Stomach smooth muscle (tissue), 2 donors: ENCODE results near the gene ERC2.

ENCODE experiments used
- H3K27ac ChIP-seq: one replicate; pipeline ENCODE4 v1.7.0; 2013; ENCODE audit warnings: mild to moderate bottlenecking, low read length, inconsistent platforms
- H3K27me3 ChIP-seq, 2 donors: one replicate each; pipeline ENCODE4 v1.7.0; 2013; ENCODE audit warnings: low read length in 2 of 2; ENCODE audit not compliant: insufficient read depth in 2 of 2, control insufficient read depth in 1 of 2
- H3K36me3 ChIP-seq, 2 donors: one replicate each; pipeline ENCODE4 v1.7.0; 2013; ENCODE audit warnings: low read length in 2 of 2; ENCODE audit not compliant: control insufficient read depth in 2 of 2, insufficient read depth in 2 of 2
- H3K4me1 ChIP-seq: one replicate; pipeline ENCODE4 v1.7.0; 2013; ENCODE audit warnings: low read length; ENCODE audit not compliant: control insufficient read depth, insufficient read depth
- H3K4me3 ChIP-seq, 2 donors: one replicate each; pipeline ENCODE4 v1.7.0; 2013; ENCODE audit warnings: low read length in 2 of 2
- H3K9ac ChIP-seq, 2 donors: one replicate each; pipeline ENCODE4 v1.7.0; 2013; ENCODE audit warnings: low read length in 2 of 2, mild to moderate bottlenecking in 1 of 2
- H3K9me3 ChIP-seq, 2 donors: one replicate each; pipeline ENCODE4 v1.7.0; 2013; ENCODE audit warnings: low read length in 2 of 2; ENCODE audit not compliant: control insufficient read depth in 2 of 2
- donor health status: healthy.
- donor health status: Pancreatic carcinoma.

Gene ERC2

DNA sequence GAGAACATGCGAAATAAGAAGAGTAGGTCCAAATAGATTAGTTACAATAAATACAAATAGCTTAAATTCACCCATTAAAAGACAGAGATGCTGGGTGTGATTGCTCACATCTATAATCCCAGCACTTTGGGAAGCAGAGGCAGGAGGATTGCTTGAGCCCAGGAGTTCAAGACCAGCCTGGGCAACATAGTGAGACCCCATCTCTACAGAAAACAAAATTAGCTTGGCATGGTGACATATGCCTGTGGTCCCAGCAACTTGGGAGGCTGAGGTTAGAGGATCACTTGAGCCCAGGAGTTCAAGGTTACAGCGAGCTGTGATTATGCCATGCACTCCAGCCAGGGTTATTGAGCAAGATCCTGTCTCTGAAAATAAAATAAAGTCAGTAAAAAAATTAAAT is 872.1 kb downstream of the ERC2 start:
- no peak overlapping the region for H3K4me3 ChIP-seq
- no peaks in the 10 kb centered on the region for H3K9me3 ChIP-seq
- peaks cover 3% of the 10 kb centered on the region for H3K4me1 ChIP-seq
- H3K27ac ChIP-seq = no peak overlapping the region
- H3K27me3 ChIP-seq = peaks cover 0 to 2% of the 10 kb centered on the region in 2 donors
- no peaks in the 10 kb centered on the region for H3K36me3 ChIP-seq
- H3K9ac ChIP-seq = no peak overlapping the region

- Histone ChIP-seq H3K9me3 (no peaks in the 10 kb centered on the region), H3K36me3 (no peaks in the 10 kb centered on the region), H3K9ac (no peak overlapping the region), H3K27me3 (peaks cover 0 to 2% of the 10 kb centered on the region in 2 donors), H3K4me1 (peaks cover 3% of the 10 kb centered on the region), H3K4me3 (no peak overlapping the region), H3K27ac (no peak overlapping the region)
Observed at GRCh38 chr3:55595420-55595819, 872.8 kb downstream of the ERC2 start.

GRCh38 chr3:55592572-55592971 is 875.7 kb downstream of the ERC2 start:
- no peaks in the 10 kb centered on the region for H3K9me3 ChIP-seq
- H3K4me1 ChIP-seq = peaks cover 3% of the 10 kb centered on the region
- no peak overlapping the region for H3K9ac ChIP-seq
- no peaks in the 10 kb centered on the region for H3K36me3 ChIP-seq
- no peak overlapping the region for H3K27ac ChIP-seq
- no peak overlapping the region for H3K4me3 ChIP-seq
- H3K27me3 ChIP-seq = no peaks in the 10 kb centered on the region

DNA sequence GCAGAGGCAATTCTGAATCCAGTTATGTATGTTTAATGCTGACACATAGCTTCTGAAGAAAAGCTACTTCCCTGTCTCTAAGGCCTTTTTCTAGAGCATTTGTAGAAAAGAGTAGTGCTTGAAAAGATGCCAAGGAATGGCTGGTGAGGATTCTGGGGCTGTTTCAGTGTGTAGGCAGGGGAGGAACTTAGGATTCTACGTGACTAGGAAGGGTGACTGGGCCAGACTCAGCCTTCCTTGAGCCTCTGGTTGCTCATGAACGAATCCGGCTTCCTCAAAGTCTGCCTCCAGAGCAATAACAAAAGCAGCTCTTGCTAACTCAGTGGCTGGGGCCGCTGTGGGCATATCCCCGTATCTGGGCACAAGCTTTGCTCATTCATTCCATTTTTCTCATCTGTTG is 876.4 kb downstream of the ERC2 start:
- H3K27ac ChIP-seq = no peak overlapping the region
- H3K4me3 ChIP-seq = no peak overlapping the region
- H3K36me3 ChIP-seq = no peaks in the 10 kb centered on the region
- H3K9ac ChIP-seq = no peak overlapping the region
- H3K27me3 ChIP-seq = no peaks in the 10 kb centered on the region
- H3K9me3 ChIP-seq = no peaks in the 10 kb centered on the region
- H3K4me1 ChIP-seq = peaks cover 3% of the 10 kb centered on the region

DNA sequence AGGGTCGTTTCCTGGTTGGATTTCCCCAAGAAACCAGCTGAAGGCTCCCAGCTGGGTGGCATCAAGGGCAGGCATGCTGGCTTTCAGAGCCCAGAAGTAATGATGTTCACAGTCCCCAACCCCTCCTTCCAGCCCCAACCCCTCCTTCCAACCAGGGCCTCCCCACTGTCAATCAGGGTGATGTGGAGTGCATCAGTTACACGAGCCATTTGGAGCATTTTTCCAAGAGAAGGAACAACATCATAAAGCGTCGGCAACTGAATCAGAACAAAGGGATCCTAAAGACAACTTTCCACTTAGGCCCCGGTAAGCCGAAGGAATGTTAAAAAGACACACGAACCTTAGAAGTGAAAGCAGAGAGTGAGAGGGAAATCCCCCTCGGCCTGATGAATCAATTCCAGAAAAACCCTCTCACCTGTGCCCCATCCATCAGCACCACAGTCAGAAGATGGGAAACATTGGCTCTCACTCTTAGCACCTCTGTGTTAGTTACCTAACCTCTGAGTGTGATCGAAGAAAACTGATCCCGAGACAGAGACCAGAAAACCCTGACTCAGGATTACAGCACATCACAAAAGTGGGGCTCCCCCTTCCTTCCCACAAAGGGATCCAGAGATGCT is 880.0 kb downstream of the ERC2 start:
- Histone ChIP-seq H3K4me1 (no peaks in the 10 kb centered on the region), H3K4me3 (no peak overlapping the region), H3K27ac (no peak overlapping the region), H3K27me3 (peaks cover 0 to 4% of the 10 kb centered on the region in 2 donors), H3K9ac (no peak overlapping the region), H3K9me3 (no peaks in the 10 kb centered on the region), H3K36me3 (no peaks in the 10 kb centered on the region)

- Histone ChIP-seq H3K36me3 (no peaks in the 10 kb centered on the region), H3K27ac (no peak overlapping the region), H3K4me3 (no peak overlapping the region), H3K4me1 (no peaks in the 10 kb centered on the region), H3K27me3 (peaks cover 0 to 4% of the 10 kb centered on the region in 2 donors), H3K9ac (no peak overlapping the region), H3K9me3 (no peaks in the 10 kb centered on the region)
Observed at GRCh38 chr3:55585856-55586255, 882.4 kb downstream of the ERC2 start.

DNA sequence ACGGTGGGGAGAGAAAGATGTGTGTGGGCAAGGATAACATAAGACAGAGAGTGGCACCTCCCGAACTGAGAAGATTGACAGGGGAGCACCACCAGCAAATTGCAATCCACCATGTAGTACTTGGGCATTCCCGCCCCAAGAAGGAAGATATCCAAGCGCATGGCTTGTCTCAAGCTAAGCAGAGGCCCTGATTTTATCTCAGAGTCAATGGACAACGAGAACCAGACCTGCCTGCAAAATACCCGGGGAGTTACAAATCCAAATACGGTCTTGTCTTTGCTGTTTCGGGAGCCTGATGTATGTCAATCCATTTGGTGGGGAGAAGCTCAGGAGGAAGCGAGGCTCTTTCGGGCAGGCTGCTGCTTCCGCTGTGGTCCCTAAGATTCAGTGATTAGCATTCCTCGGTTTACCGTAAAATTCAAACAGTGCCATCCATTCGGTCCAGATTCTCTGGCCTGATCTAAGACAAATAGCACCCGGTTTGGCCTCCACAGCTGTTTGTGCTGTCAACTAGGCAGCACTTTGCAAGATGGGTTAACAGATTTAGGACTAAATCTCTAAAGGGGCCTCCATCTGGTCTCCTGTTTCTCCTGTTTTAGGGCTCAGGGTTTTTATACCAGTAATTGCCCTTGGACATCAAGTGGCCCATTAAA is 883.4 kb downstream of the ERC2 start:
- Histone ChIP-seq H3K4me1 (no peaks in the 10 kb centered on the region), H3K9me3 (no peaks in the 10 kb centered on the region), H3K36me3 (no peaks in the 10 kb centered on the region), H3K27ac (no peak overlapping the region), H3K4me3 (no peak overlapping the region), H3K27me3 (peaks cover 0 to 4% of the 10 kb centered on the region in 2 donors), H3K9ac (no peak overlapping the region)

DNA sequence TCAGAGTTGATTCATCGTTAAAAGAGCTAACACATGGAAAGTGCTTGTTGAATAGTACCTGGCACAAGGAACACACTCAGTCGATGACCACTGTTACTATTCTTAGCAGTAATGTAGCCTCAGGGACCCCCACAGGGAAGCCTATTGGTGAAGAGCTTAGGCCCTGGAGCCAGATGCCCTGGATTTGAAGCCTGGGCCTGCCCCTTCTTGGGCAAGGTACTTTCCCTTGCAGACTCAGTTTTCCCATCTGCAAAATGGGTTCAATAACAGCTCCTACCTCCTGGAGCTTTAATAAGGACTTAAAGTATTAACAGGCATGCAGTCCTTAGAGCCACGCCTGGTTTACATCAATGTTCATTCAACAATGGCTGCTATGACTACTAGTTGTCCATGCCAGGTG is 884.2 kb downstream of the ERC2 start:
- Histone ChIP-seq H3K27ac (no peak overlapping the region), H3K27me3 (peaks cover 0 to 4% of the 10 kb centered on the region in 2 donors), H3K9me3 (no peaks in the 10 kb centered on the region), H3K4me3 (no peak overlapping the region), H3K9ac (no peak overlapping the region), H3K4me1 (no peaks in the 10 kb centered on the region), H3K36me3 (no peaks in the 10 kb centered on the region)

- Histone ChIP-seq H3K36me3 (no peaks in the 10 kb centered on the region), H3K9me3 (no peaks in the 10 kb centered on the region), H3K27ac (no peak overlapping the region), H3K4me1 (no peaks in the 10 kb centered on the region), H3K4me3 (no peak overlapping the region), H3K27me3 (peaks cover 0 to 4% of the 10 kb centered on the region in 2 donors), H3K9ac (no peak overlapping the region)
Observed at GRCh38 chr3:55583475-55583874, 884.8 kb downstream of the ERC2 start.

GRCh38 chr3:55579496-55579895 is 888.8 kb downstream of the ERC2 start:
- Histone ChIP-seq H3K36me3 (no peaks in the 10 kb centered on the region), H3K27me3 (peaks cover 0 to 4% of the 10 kb centered on the region in 2 donors), H3K4me1 (no peaks in the 10 kb centered on the region), H3K9ac (no peak overlapping the region), H3K27ac (no peak overlapping the region), H3K4me3 (no peak overlapping the region), H3K9me3 (no peaks in the 10 kb centered on the region)

DNA sequence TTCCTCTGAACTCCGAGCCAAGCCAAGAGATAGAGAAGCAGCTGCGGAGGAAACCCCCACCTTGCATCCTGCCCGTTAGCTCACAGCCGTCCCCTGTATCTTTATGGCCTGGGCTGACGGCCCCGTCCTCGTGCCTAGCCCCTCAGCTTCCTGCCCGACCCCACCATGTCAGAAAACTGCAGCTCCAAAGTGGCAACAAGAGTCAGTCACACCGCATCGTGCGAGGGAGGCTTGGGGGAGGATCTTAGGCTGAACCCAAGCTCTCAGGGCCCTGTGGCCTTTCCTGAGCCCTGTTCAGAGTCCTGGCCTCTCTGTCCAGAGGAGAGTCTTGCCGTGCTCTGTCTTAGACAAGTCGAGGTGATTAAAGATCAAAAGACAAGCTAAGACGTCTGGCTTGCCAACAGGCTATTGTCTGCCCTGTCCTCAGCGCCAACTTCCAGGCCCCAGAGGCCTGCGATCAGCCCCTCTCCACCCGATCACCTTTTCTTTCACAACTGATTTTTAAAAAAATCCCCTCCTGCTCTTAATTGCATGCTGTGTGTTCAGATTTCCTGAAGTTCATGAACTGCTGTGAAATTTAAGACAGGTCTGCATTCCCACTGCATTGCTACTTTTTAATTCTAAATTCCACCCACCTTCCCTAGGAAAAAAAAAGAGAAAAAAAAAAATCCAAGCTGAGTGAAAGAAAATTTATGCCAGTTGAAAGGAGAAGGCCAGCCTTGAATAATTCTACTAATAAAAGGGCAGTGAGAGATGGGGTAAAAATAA is 891.5 kb downstream of the ERC2 start:
- Histone ChIP-seq H3K9ac (no peak overlapping the region), H3K4me3 (no peak overlapping the region), H3K9me3 (no peaks in the 10 kb centered on the region), H3K27me3 (no peaks in the 10 kb centered on the region), H3K4me1 (peaks cover 5% of the 10 kb centered on the region), H3K27ac (no peak overlapping the region), H3K36me3 (no peaks in the 10 kb centered on the region)
